Measurements from ENCODE around the gene SLBP.

SLBP gene

GRCh38 chr4:1647432-1647831 lies 64.7 kb downstream of the SLBP start:
- peak overlapping the region; percentile 35 for H3K27ac Mint-ChIP-seq
- peaks cover 5% of the 10 kb centered on the region for H3K4me1 Mint-ChIP-seq
- H3K9me3 Mint-ChIP-seq = no peaks in the 10 kb centered on the region
- H3K36me3 Mint-ChIP-seq = peaks cover 2% of the 10 kb centered on the region
- no peak overlapping the region for H3K4me3 Mint-ChIP-seq
- H3K27me3 Mint-ChIP-seq = no peaks in the 10 kb centered on the region

- H3K9me3 Mint-ChIP-seq = no peaks in the 10 kb centered on the region
- peaks cover 5% of the 10 kb centered on the region for H3K4me1 Mint-ChIP-seq
Measured at GRCh38 chr4:1646690-1647089, 65.4 kb downstream of the SLBP start.

DNA sequence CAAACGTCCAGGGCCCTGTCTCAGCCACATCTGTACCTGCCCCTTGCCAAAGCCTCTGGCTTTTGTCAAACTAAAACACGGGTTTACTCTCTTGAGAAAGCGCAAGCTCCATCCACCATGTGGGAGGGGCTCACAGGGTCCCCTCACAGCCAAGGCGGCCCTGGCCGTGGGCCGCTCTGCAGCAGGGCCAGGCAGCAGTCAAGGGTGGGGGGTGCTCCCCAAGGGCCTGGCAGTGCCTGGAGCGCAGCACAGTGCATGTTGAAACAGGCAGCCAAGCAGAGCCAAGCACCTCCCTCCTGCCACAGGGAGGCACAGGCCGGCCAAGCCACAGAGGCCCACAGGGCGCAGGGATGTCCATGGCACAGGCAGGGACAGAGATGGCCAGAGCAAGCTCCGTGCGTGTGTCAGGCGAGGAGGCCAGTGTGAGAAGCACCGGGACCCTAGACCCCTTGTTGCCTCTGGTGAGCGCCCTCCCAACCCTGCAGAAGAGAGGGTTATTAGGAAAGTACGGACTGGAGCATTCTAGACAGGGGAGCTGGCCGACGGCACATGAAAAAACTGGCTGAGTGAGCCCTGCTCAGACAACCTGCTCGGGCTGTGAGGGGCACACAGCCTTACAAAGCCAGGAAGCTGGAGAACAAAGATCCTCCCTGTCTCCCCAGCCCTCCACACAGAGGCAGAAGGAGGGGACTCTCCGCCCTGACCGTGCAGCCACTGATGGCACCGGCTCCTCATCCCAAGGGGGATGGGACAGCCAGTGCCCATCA lies 67.0 kb downstream of the SLBP start:
- no peak overlapping the region for H3K27ac Mint-ChIP-seq
- H3K36me3 Mint-ChIP-seq = peaks cover 2% of the 10 kb centered on the region
- no peaks in the 10 kb centered on the region for H3K27me3 Mint-ChIP-seq
- peaks cover 5% of the 10 kb centered on the region for H3K4me1 Mint-ChIP-seq
- no peak overlapping the region for H3K4me3 Mint-ChIP-seq
- H3K9me3 Mint-ChIP-seq = no peaks in the 10 kb centered on the region

More at GRCh38 chr4:1646690-1647089, 65.4 kb downstream of the SLBP start:
- Mint-ChIP-seq H3K27ac (no peak overlapping the region), H3K27me3 (no peaks in the 10 kb centered on the region), H3K36me3 (peaks cover 2% of the 10 kb centered on the region), H3K4me3 (no peak overlapping the region)

DNA sequence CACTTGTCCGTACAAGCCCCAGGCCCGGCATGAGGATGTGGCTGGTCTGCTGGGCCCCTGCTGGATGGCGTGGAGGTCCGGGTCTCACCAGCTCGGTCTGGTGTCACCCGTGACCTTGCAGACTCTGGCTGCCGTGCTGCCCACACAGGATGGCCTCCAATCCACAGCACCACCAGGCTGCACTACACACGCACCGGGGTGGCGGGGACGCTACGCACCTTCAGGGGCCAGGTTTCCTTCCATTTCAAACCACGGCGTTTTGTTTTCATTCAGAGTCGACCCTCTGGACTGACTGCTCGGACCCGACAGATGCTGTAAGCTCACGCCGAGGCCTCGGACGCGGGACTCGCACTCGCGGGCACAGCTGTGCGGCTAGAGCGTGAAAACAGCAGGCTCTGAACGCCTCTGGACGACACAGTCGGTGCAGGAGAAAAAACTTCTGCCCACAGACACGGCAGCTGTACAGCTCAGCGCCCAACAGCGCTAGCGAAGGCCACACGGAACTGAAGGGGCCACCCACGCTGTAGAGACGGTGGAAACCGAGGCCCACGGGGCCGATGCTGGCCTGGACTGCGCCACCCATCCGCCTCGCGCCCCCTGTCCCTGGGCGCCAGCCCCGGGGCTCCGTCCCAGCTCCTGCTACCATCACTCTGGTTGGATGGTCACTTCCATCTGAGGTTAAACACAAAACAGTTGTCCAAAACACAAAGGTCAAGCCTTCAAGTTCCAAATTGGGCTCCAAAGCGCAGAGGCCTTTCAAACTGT lies 68.0 kb downstream of the SLBP start:
- H3K27ac Mint-ChIP-seq = no peak overlapping the region
- H3K4me3 Mint-ChIP-seq = no peak overlapping the region
- H3K4me1 Mint-ChIP-seq = peaks cover 5% of the 10 kb centered on the region
- H3K9me3 Mint-ChIP-seq = no peaks in the 10 kb centered on the region
- H3K36me3 Mint-ChIP-seq = peaks cover 2% of the 10 kb centered on the region
- no peaks in the 10 kb centered on the region for H3K27me3 Mint-ChIP-seq
